Bronchial epithelial cell (primary cell): ENCODE results near the gene AARS1. TPM values are rescaled to one million over a fixed set of nuclear protein-coding genes. Genes with fewer than 3 reads are reported as not detected.
"Not testable (repeated sequence)": the region's sequence is repeated elsewhere in the genome, so short reads cannot be mapped to it uniquely, and the experiment has no call there.

ENCODE experiments used
- DNase-seq: peaks from one replicate; pipeline ENCODE4 v3.0.0-alpha.2; 2010; ENCODE audit warnings: low read depth
- FAIRE-seq: peaks from 2 replicates; lab custom pipeline; 2011; peaks lifted over from hg19 to GRCh38; lab: Jason Lieb, UNC
- H3K27me3 ChIP-seq: 2 replicates; pipeline ENCODE4 v1.5.1; 2011; ENCODE audit warnings: low read length; ENCODE audit not compliant: control insufficient read depth, insufficient read depth
- H3K36me3 ChIP-seq: 2 replicates; pipeline ENCODE4 v1.5.1; 2011; ENCODE audit warnings: low read length; ENCODE audit not compliant: control insufficient read depth, insufficient read depth
- H3K4me3 ChIP-seq: 2 replicates; pipeline ENCODE4 v1.5.1; 2011; ENCODE audit warnings: mild to moderate bottlenecking, low read depth, low read length, control low read depth
- total RNA-seq: library from RNA; depleted of rRNA; stranded (reverse); fragments of >200 nt; gene quantifications from 2 replicates; pipeline ENCODE4 v1.2.1, GENCODE V29; 2014
- TF ChIP-seq, protein P1 (sequence below): IDR thresholded peaks from 2 replicates; pipeline ENCODE4 v1.5.1; 2011; ENCODE audit warnings: mild to moderate bottlenecking, moderate library complexity, low read length, control low read depth, inconsistent platforms; ENCODE audit not compliant: insufficient read depth, severe bottlenecking

AARS1 gene
- 338 and 446 TPM in 2 replicates for total RNA-seq

DNA sequence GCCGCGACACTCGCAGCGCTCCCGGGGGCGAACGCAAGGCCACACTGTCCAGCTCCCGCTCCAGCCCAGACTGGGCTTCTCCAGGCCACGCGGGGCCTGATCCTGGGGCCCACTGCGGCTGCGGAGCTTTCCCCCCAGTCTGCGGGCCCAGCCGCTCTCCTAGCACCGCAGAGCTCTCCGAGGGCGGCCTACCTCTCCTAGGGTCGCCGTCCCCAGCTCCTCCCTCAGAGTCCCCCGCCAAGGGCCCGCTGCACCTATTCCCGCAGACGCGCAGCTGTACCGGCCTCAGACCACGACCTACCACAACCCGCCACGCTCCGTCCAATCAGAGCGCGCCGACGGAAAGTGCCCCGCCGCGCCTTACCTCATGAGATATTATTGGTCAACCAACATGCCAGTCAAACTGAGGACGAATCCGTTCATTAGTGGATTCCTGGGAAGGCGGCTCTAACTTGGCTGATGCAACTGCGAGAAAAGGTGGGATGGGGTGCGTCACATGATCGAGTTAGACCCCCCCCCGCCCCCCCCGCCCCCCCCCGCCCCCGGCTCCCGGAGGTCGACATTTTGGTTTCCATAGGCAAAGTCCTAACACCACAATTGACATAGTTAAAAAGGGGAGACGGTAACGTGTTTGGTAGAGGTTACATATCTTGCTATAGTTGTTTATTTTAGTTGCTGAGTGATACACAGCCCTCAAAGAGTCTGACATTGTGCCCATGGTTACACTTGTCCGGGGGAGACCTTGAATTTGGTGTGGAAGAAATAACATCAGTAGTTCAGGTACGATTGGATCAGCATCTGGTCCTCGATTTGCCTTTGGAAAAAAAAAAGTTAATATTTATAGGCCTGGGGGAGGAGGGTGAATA, at the start of gene AARS1:
TSS of gene AARS1 (minus strand) at position 278 of the 866 bp plus-strand sequence. CDS start 6,743 bp downstream, outside the sequence.
- peak; percentile 96 for DNase-seq

DNA sequence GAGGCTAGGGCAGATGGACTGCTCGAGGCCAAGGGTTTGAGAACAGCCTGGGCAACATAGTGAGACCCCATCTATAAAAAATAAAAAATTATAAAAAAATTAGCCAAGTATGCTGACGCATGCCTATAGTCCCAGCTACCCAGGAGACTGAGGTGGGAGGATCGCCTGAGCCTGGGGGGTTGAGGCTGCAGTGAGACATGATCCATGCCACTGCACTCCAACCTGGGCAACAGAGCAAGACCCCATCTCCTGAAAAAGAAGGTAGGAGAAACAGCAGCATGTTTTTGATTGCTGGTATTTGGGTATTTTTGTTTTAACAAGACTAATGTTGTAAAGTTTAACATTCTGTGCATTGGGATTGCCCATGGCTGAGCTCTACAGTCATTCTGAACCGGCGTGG, 48.5 kb upstream of the AARS1 start:
- Histone ChIP-seq H3K27me3 (no peaks in the 10 kb centered on the region), H3K4me3 (no peak overlapping the region), H3K36me3 (peaks cover 5% of the 10 kb centered on the region)
- DNase-seq (no peak), FAIRE-seq (no peak)
- TF ChIP-seq, protein P1, sequence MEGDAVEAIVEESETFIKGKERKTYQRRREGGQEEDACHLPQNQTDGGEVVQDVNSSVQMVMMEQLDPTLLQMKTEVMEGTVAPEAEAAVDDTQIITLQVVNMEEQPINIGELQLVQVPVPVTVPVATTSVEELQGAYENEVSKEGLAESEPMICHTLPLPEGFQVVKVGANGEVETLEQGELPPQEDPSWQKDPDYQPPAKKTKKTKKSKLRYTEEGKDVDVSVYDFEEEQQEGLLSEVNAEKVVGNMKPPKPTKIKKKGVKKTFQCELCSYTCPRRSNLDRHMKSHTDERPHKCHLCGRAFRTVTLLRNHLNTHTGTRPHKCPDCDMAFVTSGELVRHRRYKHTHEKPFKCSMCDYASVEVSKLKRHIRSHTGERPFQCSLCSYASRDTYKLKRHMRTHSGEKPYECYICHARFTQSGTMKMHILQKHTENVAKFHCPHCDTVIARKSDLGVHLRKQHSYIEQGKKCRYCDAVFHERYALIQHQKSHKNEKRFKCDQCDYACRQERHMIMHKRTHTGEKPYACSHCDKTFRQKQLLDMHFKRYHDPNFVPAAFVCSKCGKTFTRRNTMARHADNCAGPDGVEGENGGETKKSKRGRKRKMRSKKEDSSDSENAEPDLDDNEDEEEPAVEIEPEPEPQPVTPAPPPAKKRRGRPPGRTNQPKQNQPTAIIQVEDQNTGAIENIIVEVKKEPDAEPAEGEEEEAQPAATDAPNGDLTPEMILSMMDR: no peak

More for the DNA sequence above, at the start of gene AARS1:
- peaks cover 8% of the 10 kb centered on the region for H3K36me3 ChIP-seq
- H3K27me3 ChIP-seq: no peaks in the 10 kb centered on the region
- peak within 1 kb of the TSS; percentile 99 for H3K4me3 ChIP-seq
- FAIRE-seq: no peak
- TF ChIP-seq, protein P1: no peak

DNA sequence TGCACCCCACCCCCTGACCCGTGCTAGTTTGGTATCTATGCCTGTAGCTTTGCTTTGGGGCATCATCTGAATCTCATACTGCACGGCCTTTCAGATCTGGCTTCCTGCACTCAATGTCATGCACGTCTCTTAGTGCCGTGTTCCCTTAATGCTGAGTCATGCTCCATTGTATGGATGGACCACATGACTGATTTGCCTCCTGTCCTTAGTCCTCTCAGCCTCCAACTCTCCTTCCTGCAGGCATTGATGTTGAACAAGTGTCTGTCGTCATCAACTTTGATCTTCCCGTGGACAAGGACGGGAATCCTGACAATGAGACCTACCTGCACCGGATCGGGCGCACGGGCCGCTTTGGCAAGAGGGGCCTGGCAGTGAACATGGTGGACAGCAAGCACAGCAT, 43.4 kb upstream of the AARS1 start:
- DNase-seq: peak; percentile 17
- peak; percentile 76 for FAIRE-seq
- H3K36me3 ChIP-seq, H3K27me3 ChIP-seq, H3K4me3 ChIP-seq: not testable (repeated sequence)

DNA sequence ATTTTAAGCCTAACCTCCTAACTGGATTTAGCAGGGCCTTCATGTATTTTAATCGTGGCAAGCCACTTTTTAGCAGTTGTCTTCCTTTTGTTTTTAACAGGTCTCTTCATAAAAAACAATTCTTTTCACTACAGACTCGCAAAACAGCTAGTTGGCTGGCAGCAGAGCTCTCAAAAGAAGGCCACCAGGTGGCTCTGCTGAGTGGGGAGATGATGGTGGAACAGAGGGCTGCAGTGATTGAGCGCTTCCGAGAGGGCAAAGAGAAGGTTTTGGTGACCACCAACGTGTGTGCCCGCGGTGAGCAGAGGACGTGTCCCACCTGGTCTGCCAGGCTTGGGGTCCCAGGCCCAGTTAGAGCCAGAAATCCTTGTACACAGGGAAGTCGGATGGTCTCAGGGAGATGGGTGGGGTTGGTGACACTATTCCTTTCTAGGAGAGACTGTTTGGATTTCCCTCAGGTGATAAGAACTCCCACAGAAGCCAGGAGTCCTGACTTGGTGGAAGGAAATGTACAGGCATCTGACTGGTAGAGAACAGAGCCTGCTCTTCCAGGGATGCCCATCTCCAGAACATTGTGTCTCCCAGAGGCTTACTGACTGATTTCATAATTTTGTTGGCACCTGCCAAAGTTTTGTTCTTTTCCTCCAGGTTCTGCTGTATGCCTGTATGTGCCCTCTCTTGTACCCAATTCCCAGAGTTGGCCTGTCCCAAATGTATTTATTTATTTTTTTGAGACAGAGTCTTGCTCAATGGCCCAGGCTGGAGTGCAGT, 42.5 kb upstream of the AARS1 start:
- FAIRE-seq: no peak
- H3K4me3 ChIP-seq: no peak overlapping the region
- peaks cover 10% of the 10 kb centered on the region for H3K36me3 ChIP-seq
- TF ChIP-seq, protein P1: peak; percentile 55
- DNase-seq: no peak
- H3K27me3 ChIP-seq: no peaks in the 10 kb centered on the region

DNA sequence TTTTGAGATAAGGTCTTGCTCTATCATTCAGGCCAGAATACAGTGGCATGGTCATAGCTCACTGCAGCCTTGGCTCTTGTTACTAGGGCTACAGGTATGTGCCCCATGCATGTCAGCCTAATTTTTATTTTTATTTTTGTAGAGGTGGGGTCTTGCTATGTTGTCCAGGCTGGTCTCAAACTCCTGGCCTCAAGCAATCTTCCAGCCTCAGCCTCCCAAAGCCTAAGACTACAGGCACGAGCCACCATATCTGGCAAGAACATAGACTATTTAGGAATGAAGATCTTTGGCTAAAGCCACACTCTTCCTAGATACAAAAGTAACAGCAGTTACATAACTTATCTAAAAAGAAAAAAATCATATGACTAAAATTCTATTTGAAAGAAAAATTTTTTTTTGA, 41.8 kb upstream of the AARS1 start:
- TF ChIP-seq, protein P1: no peak
- peaks cover 10% of the 10 kb centered on the region for H3K36me3 ChIP-seq
- no peak for DNase-seq
- FAIRE-seq: no peak
- no peak overlapping the region for H3K4me3 ChIP-seq
- no peaks in the 10 kb centered on the region for H3K27me3 ChIP-seq
